HEK293T (cell line): ENCODE results near the gene GALP.

Source experiments
- FOXA1 ChIP-seq: fragments of 450-650 bp; IDR thresholded peaks from 2 replicates; pipeline ENCODE4 v1.6.1; 2016; ENCODE audit warnings: mild to moderate bottlenecking
- PKNOX1 ChIP-seq: fragments of 450-650 bp; IDR thresholded peaks from 2 replicates; pipeline ENCODE4 v1.6.1; 2016
- SUZ12 ChIP-seq: fragments of 450-650 bp; IDR thresholded peaks from 2 replicates; pipeline ENCODE4 v1.6.1; 2016; ENCODE audit warnings: mild to moderate bottlenecking

GRCh38 chr19:56217039-56217949 lies 41.5 kb downstream of the GALP start:
- TF ChIP-seq FOXA1 = no peak
- TF ChIP-seq SUZ12 = no peak
- no peak for TF ChIP-seq PKNOX1
